Keratinocyte (primary cell): Measurements from ENCODE around the gene MPPED1. TPM values are rescaled to one million over a fixed set of nuclear protein-coding genes. Genes with fewer than 3 reads are reported as not detected.

Experiments used
- DNase-seq: peaks from one replicate; pipeline ENCODE4 v3.0.0-alpha.2; 2011; ENCODE audit warnings: low read depth, missing footprints, low spot score
- FAIRE-seq: peaks from 2 replicates; lab custom pipeline; 2011; peaks lifted over from hg19 to GRCh38; lab: Jason Lieb, UNC
- H2AFZ ChIP-seq: 2 replicates; pipeline ENCODE4 v1.6.0; 2012; ENCODE audit warnings: low read length, control low read depth, inconsistent platforms; ENCODE audit not compliant: control insufficient read depth
- H3K27ac ChIP-seq: 2 replicates; pipeline ENCODE4 v1.5.1; 2011; ENCODE audit warnings: low read length; ENCODE audit not compliant: control insufficient read depth, insufficient read depth
- H3K27me3 ChIP-seq: 3 replicates; pipeline ENCODE4 v1.6.0; 2011; ENCODE audit warnings: low read length; ENCODE audit not compliant: control insufficient read depth, insufficient read depth; ENCODE audit errors: extremely low read depth
- H3K36me3 ChIP-seq, 2 experiments: 2 replicates in 1 of 2; 3 replicates in 1 of 2; pipeline ENCODE4 v1.5.1; 2011; ENCODE audit warnings: low read length in 2 of 2, mild to moderate bottlenecking in 1 of 2; ENCODE audit not compliant: control insufficient read depth in 2 of 2, insufficient read depth in 2 of 2; ENCODE audit errors: extremely low read depth in 1 of 2
- H3K4me1 ChIP-seq: 3 replicates; pipeline ENCODE4 v1.5.1; 2011; ENCODE audit warnings: low read length; ENCODE audit not compliant: control insufficient read depth, insufficient read depth; ENCODE audit errors: extremely low read depth
- H3K4me2 ChIP-seq: 3 replicates; pipeline ENCODE4 v1.6.0; 2011; ENCODE audit warnings: low read depth, low read length; ENCODE audit not compliant: control insufficient read depth, insufficient read depth; ENCODE audit errors: extremely low read depth
- H3K4me3 ChIP-seq, 3 experiments: fragments of 200-600 bp in 1 of 3; sonication (generic) in 1 of 3; 2 replicates in 2 of 3; 3 replicates in 1 of 3; pipeline ENCODE4 v1.5.1; 2011 to 2016; ENCODE audit warnings: low read length in 3 of 3, mild to moderate bottlenecking in 3 of 3, control low read depth in 2 of 3, inconsistent platforms in 1 of 3, low read depth in 1 of 3, mixed read lengths in 1 of 3, mixed run types in 1 of 3, moderate library complexity in 1 of 3; ENCODE audit not compliant: control insufficient read depth in 2 of 3, insufficient read depth in 2 of 3; ENCODE audit errors: extremely low read depth in 1 of 3
- H3K79me2 ChIP-seq: 2 replicates; pipeline ENCODE4 v1.6.0; 2012; ENCODE audit warnings: low read length; ENCODE audit not compliant: control insufficient read depth, insufficient read depth
- H3K9ac ChIP-seq: 3 replicates; pipeline ENCODE4 v1.6.0; 2011; ENCODE audit warnings: low read length; ENCODE audit not compliant: control insufficient read depth, insufficient read depth; ENCODE audit errors: extremely low read depth
- H3K9me1 ChIP-seq: 3 replicates; pipeline ENCODE4 v1.6.0; 2011; ENCODE audit warnings: low read length; ENCODE audit not compliant: control insufficient read depth, insufficient read depth; ENCODE audit errors: extremely low read depth
- H3K9me3 ChIP-seq: 2 replicates; pipeline ENCODE4 v1.5.1; 2012; ENCODE audit warnings: low read depth, low read length; ENCODE audit not compliant: control insufficient read depth
- H4K20me1 ChIP-seq: 3 replicates; pipeline ENCODE4 v1.6.0; 2011; ENCODE audit warnings: low read length; ENCODE audit not compliant: control insufficient read depth, insufficient read depth; ENCODE audit errors: extremely low read depth
- CTCF ChIP-seq, 3 experiments: IDR thresholded peaks in 1 of 3; conservative IDR thresholded peaks in 1 of 3; optimal IDR thresholded peaks in 1 of 3; 2 replicates in 2 of 3; 3 replicates in 1 of 3; pipeline versions ENCODE3 to v1.5.1; 2011; ENCODE audit warnings: low read length in 3 of 3, mild to moderate bottlenecking in 3 of 3, moderate library complexity in 2 of 3, control low read depth in 1 of 3, inconsistent platforms in 1 of 3; ENCODE audit not compliant: insufficient read depth in 2 of 3; ENCODE audit errors: extremely low read depth in 1 of 3
- EZH2 ChIP-seq: IDR thresholded peaks from one replicate; pipeline ENCODE4 v1.6.1; 2012; ENCODE audit warnings: inconsistent platforms, mild to moderate bottlenecking, low read length, moderate library complexity
- dilution Hi-C: fragments of 300-500 bp; cut with MboI; formaldehyde crosslinking; loops from one replicate; pipeline ENCODE4 v1.7.0; 2020; ENCODE audit warnings: low sequenced_read_pairs; ENCODE audit not compliant: extremely low pct_ligation_motif_present
- polyA plus RNA-seq, 5 experiments: library from polyadenylated mRNA; depleted of rRNA in 3 of 5; stranded (reverse) in 3 of 5; stranded (forward) in 1 of 5; unstranded in 1 of 5; fragments of >200 nt; gene quantifications; 1 replicate in 1 of 5; 2 replicates in 3 of 5; 3 replicates in 1 of 5; pipeline versions ENCODE4 v1.2.1 to v1.2.3, GENCODE V29; 2011 to 2012; ENCODE audit warnings: missing spikeins in 2 of 5, low read depth in 1 of 5, low replicate concordance in 1 of 5

Gene MPPED1
- polyA plus RNA-seq, 1 donor (not counting 4 experiments of a cell fraction or from before 2014, with no cell fraction given) = not detected

GRCh38 chr22:43510281-43511070 lies 98.7 kb downstream of the MPPED1 start:
- Histone ChIP-seq H2AFZ (no peak overlapping the region), H3K4me2 (no peak overlapping the region), H3K9ac (no peak overlapping the region), H3K4me3 (no peak overlapping the region), H3K9me1 (no peaks in the 10 kb centered on the region), H3K79me2 (no peaks in the 10 kb centered on the region), H3K4me1 (peaks cover 13% of the 10 kb centered on the region), H3K27ac (no peak overlapping the region), H3K27me3 (no peaks in the 10 kb centered on the region), H3K36me3 (no peaks in the 10 kb centered on the region), H3K9me3 (no peaks in the 10 kb centered on the region), H4K20me1 (no peaks in the 10 kb centered on the region)
- FAIRE-seq = no peak
- TF ChIP-seq CTCF (optimal IDR thresholded peaks at IDR 0.05 in 1 of 3, IDR thresholded peaks at IDR 0.05 in 1 of 3, conservative IDR thresholded peaks at IDR 0.05 in 1 of 3; ENCODE audit: extremely low read depth in 1 of 3, insufficient read depth in 2 of 3, low read length in 3 of 3) (no peak), EZH2 (no peak)
- DNase-seq = no peak
- dilution Hi-C loops = no loop called here

GRCh38 chr22:43511276-43511910 lies 99.6 kb downstream of the MPPED1 start:
- FAIRE-seq = no peak
- H3K27me3 ChIP-seq = no peaks in the 10 kb centered on the region
- no peaks in the 10 kb centered on the region for H4K20me1 ChIP-seq
- dilution Hi-C loops = no loop called here
- no peak overlapping the region for H2AFZ ChIP-seq
- peak overlapping the region; percentile 7 for H3K4me2 ChIP-seq
- no peaks in the 10 kb centered on the region for H3K36me3 ChIP-seq
- TF ChIP-seq CTCF (optimal IDR thresholded peaks at IDR 0.05 in 1 of 3, IDR thresholded peaks at IDR 0.05 in 1 of 3, conservative IDR thresholded peaks at IDR 0.05 in 1 of 3; ENCODE audit: extremely low read depth in 1 of 3, insufficient read depth in 2 of 3, low read length in 3 of 3) (no peak), EZH2 (no peak)
- no peak overlapping the region for H3K27ac ChIP-seq
- no peak overlapping the region for H3K9ac ChIP-seq
- H3K4me3 ChIP-seq = no peak overlapping the region
- no peaks in the 10 kb centered on the region for H3K79me2 ChIP-seq
- no peaks in the 10 kb centered on the region for H3K9me1 ChIP-seq
- peaks cover 13% of the 10 kb centered on the region for H3K4me1 ChIP-seq
- H3K9me3 ChIP-seq = no peaks in the 10 kb centered on the region
- peak; percentile 33 for DNase-seq
